MM.1S (cell line): ENCODE data around the gene QSER1.

Experiments
- CTCF ChIP-seq: fragments of 300-600 bp; sonication (generic); IDR thresholded peaks from 2 replicates; pipeline ENCODE4 v1.5.1; 2016; ENCODE audit warnings: antibody characterized with exemption, low read length, mixed read lengths
- EZH2 ChIP-seq: fragments of 300-600 bp; sonication (generic); optimal IDR thresholded peaks from 2 replicates; pipeline ENCODE3; 2017; ENCODE audit warnings: low read depth, mild to moderate bottlenecking, antibody characterized with exemption, low read length, mixed read lengths
- EZH2phosphoT487 ChIP-seq: fragments of 300-600 bp; sonication (generic); IDR thresholded peaks from 2 replicates; pipeline ENCODE4 v1.6.1; 2018; ENCODE audit warnings: antibody characterized with exemption, low read length

GRCh38 chr11:33028537-33028914 is 135.9 kb downstream of the QSER1 start:
- no peak for TF ChIP-seq CTCF
- TF ChIP-seq EZH2: no peak
- no peak for TF ChIP-seq EZH2phosphoT487
